SH-SY5Y (cell line): ENCODE data around the gene SYTL2.

Experiments used
- GATA2 ChIP-seq: IDR thresholded peaks from 2 replicates; pipeline ENCODE4 v1.6.1; 2011; ENCODE audit warnings: mild to moderate bottlenecking, low read depth, low read length
- GATA3 ChIP-seq: IDR thresholded peaks from 2 replicates; pipeline ENCODE4 v1.6.1; 2011; ENCODE audit warnings: low read depth, mild to moderate bottlenecking, low read length, moderate library complexity

The SYTL2 gene

GRCh38 chr11:85682330-85683305 is 128.3 kb downstream of the SYTL2 start:
- no peak for TF ChIP-seq GATA2
- TF ChIP-seq GATA3: no peak

DNA sequence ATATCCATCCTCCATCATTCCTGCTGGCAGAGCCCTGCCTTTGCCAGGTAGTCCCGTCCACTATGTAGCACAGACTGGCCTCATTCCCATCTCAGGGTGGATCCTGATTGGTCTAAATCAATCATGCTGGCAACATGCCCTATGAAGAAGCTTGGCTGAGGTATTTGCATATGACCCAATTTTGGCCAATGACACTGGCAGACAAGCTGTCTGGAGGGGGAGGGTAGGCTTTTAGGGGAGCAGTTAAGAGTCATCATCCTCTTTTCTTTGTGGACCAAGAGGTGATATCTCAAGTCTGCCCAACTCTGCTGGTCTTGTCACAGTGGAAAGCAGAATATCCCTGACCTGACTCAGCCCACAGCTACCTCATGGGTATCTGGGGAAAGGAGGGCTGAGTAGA is 130.0 kb downstream of the SYTL2 start:
- TF ChIP-seq GATA2 (no peak), GATA3 (no peak)

DNA sequence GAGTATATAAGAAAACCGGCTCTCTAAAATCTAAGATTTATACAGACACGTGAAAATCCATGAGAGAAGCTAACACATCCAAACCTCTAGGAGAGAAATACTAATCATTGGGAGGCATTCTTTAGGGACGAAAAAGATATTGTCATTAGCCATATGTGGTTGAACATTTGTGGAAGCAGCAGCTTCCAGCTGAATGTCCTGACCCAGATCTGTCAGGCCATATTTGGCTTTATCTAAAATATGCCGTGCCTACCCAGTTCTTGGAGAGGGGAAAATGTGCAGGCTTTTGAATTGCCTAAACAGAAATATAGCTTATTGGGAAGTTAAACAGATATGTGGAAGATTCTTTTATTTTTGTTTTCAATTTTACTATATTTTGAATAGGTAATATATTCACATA is 131.4 kb downstream of the SYTL2 start:
- TF ChIP-seq GATA2 (no peak), GATA3 (no peak)

GRCh38 chr11:85673393-85673792 is 137.5 kb downstream of the SYTL2 start:
- TF ChIP-seq GATA3 (no peak), GATA2 (no peak)

GRCh38 chr11:85672105-85672902 is 138.6 kb downstream of the SYTL2 start:
- TF ChIP-seq GATA3 (no peak), GATA2 (no peak)

DNA sequence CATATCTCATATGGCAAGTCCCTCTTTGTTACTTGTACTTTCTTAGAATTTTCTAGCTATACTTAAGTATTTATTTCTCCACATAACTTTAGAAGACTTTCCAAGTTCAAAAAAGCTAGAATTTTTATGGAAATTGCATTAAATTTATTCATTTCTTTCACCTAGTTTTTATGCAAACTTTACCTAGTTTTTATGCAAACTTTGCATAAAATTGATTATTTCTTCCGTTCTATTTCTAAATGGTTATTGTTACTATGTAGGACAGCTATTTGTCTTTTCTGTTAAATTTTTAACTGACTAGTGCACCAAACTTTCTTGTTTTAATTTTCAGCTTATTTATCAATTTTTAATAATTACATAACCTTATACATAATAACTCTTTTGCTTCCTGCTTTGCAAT is 142.8 kb downstream of the SYTL2 start:
- no peak for TF ChIP-seq GATA2
- TF ChIP-seq GATA3: no peak

GRCh38 chr11:85666687-85667086 is 144.3 kb downstream of the SYTL2 start:
- no peak for TF ChIP-seq GATA2

DNA sequence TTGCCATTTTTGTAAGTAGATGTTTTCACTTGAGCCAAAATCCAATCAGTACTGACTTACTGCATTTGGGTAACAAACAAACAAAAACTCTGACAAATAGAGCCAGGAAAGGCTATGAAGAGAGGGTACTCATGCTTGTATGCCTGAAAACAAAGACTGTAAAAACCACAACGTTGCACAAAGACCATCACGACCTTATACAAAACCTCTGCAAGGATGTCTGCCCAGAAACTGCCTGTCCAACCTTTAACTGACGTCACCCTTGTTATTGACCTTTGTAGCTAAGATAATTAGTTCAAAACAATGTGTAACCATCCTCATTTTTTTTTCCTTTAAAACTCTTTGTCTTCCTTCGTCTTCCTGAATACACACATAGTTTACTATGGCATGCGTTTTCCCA is 145.2 kb downstream of the SYTL2 start:
- TF ChIP-seq GATA3 (no peak), GATA2 (no peak)

DNA sequence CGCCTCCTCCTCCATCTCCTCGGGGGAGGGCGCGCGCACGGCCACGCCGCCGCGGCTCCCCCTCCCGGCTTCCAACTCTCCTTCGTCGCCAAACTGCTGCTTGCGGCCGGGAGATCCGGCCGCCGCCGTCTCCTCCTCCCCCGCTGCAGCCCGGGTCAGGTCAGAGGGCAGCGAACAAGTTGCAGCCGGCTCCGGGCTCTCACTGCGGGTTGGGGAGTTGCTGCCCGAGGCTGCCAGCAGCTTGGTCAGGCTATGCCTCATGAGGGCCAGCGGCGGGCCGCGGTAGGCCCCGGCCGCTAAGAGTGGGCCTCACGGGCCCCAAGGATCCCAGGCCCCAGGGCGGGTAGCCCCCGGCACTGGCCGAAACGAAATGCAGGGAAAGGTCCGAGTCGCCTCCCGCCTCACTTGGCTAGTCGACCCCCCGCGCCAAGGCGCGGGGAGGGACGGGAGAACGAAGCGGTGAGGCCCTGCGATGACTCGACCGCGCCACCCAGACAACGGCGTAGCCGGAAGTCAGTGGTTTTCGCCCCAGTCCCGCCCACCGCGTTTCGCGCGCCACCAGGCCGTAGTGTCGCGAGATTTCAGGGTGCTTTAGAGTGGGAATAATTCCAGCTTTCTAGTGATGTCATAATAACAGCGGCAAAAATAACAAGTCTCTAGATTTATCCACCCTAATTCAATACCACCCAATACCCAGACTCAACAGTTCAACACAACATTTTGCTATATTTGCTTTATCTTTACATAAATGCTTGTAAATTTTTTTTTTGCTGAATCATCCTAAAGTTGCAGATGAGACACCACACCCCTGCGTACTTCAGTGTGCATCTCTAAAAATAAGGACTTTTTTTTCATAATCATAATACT is 146.1 kb downstream of the SYTL2 start, which contains the start of gene CREBZF:
Gene CREBZF (minus strand): TSS at position 515 of the 867 bp plus-strand sequence. CDS start 254 bp downstream, at position 261.
- TF ChIP-seq GATA2: no peak
- TF ChIP-seq GATA3: no peak

GRCh38 chr11:85663753-85664614 is 147.0 kb downstream of the SYTL2 start:
- no peak for TF ChIP-seq GATA2
- TF ChIP-seq GATA3: no peak

DNA sequence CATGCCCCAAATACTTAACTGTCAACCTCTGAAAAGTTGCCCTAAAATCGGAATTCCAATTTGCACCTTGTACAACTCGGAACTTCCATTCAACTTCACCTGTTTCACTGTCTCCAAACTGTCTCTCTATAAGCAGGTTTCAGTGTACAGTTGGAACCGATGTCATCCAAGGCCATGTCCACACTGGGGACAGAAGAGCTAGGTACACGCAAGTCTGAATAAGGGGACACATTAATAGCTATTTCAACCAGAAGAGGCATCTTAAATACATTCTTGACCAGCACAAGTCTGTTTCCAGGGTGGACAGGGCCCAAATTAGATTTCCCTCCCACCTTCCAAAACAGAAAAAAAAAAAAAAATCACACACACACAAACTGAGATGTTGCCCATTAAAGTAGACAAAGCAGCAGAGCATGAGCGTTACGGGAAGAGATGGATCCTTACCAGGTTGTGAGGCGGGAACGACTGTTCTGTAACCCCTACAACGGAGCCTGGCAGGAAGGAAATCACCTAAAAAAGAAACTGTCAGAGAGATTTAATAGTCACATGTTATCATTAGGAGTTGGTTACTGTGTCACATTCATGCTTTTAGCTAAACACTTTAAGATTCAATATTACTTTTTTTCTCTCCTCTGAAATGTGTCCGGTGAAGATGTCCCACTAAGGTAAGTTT is 147.7 kb downstream of the SYTL2 start:
- TF ChIP-seq GATA2 (no peak), GATA3 (no peak)

DNA sequence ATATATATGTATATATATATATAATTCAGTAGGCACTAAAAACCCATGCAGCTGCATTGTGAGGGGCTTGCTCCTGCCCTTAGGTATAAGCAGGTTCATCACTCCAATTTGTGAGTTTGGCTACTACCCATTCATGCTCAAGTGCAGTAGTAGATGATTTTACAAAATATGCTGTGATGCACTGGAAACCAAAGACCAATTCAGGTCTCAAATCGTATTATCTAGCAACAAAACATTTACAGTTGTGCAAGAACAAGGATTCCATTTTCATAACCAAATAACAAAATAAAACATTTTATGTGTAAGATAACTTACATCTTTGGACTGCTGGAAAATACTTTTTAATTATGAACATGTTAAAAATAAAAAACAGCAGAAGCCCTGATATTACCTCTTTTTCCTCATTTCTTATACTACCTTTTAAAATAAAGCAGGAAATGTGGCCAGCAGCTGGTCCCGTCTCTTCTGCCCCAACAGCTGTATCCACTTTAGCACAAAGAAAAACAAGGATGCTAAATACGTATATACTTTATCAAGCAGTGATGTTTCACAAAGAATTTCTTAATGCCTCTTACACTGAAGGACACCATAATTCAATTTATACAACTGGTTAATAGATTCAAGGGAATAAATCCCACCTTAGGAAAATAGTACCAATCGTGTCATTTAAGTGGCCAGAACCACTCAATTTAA is 148.8 kb downstream of the SYTL2 start:
- TF ChIP-seq GATA3: no peak
- no peak for TF ChIP-seq GATA2

GRCh38 chr11:85658180-85658579 is 152.8 kb downstream of the SYTL2 start:
- no peak for TF ChIP-seq GATA3
- no peak for TF ChIP-seq GATA2
